HG02763 (cell line): ENCODE results near the gene ELMO1.

Experiments used
- ATAC-seq: cut with Tn5 transposase; IDR thresholded peaks from one replicate; pipeline ENCODE4 v1.9.1; 2021; ENCODE audit warnings: mild to moderate bottlenecking, moderate library complexity; ENCODE audit not compliant: unreplicated experiment

ELMO1 gene

DNA sequence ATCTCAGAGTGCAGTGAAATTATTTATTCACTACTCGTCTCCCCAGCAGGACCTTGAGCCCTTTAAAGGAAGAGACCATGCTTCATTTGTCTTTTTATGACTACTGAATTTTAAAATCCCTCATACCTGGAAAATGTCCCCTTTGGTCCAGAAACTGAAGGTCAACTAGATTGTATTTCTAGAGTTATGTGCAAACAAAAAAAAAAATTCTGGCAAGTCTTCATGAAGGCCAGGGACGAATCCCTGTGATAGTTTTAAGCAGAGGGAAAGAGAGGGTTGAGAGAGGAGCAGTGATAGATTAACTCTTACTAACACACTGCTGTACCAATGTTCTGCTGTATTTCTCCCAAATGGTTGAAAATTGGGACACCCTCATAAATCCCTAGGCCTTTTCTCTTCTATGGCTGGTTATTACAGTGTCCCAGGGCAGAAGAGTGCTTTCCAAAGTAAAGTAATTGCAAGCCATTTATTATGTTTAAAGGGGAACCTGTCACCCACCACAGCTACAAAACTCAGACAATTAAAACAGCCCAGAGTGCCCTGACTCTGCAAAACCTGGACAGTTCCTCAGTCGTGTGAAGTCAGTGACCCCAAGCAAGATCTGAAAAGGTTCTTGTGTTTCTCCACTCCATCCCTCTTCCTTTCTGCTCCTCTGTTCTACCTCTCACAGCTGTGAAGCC, 541.6 kb downstream of the ELMO1 start:
- ATAC-seq = no peak

DNA sequence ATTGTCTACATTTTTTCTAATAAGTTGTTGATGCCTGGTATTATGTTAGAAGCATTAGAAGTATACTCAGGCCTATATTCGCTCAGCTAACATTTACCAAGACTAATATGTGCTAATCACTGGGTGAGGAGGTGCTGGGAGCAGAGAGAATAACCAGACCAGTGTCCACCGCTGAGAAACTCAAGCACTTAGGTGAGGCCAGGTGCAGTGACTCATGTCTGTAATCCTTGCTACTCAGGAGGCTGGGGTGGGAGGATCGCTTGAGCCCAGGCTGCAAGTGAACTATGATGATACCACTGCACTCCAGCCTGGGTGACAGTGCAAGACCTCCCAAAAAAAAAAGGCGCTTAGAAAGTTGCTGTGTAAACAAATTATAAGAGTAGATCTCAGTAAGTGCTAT, 542.2 kb downstream of the ELMO1 start:
- ATAC-seq = no peak

DNA sequence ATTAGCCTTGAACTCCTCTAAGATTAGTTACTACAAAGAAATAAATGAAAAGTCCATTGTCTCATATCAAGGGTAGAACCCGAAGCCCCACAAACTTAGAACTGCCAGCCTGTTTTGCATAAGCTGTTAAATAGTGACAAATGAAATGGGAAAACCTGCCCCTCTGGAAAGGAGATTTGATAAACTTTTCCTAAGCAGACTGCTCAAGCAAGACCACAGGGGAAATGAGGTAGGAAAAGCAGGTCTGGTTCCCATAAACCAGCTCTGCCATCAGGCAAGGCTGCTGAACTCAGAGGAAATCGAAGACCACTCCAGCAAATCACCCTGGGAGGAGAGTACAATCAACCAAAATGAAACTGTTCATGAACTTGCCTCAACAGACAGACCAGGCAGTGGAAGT, 542.8 kb downstream of the ELMO1 start:
- ATAC-seq = no peak

GRCh38 chr7:36904802-36905201, 543.9 kb downstream of the ELMO1 start:
- no peak for ATAC-seq

DNA sequence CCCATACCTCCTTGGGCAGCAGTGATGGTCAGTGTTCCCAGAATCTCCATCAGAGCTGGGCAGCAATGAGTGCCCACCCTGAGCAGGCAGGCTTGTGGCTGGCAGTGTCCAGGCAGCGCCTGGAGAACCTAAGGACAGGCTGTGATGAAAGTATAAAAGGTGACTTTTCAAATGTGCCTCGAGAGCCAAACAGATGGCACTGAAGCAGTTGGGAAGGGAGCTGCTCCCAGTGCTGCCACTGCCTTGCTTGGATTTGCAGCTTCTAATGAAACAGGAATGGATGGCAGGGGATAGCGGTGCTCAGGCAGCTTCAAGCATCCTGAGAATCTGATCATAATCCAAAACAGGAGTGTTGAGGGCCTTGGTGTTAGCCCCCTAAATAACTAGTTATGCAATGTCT, 544.6 kb downstream of the ELMO1 start:
- ATAC-seq = no peak

GRCh38 chr7:36900988-36901710, 547.5 kb downstream of the ELMO1 start:
- no peak for ATAC-seq

DNA sequence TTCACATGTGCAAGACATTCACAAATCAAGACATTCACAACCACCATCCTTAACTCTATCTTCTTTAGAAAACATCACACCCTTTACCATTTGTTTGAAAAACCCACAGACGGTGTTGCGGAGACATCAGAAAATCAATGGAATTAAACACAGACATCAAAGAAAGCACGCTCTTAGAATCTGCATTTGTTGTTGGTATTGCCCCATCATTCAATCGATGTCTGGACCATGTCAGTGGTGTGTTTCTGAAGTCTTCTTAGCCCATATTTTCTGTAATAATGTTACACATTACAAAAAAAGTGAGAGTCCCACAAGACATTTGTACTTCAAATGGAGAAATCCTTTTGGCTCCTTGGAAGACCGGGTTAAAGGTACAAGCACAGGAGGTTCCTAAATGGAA, 550.5 kb downstream of the ELMO1 start:
- no peak for ATAC-seq

DNA sequence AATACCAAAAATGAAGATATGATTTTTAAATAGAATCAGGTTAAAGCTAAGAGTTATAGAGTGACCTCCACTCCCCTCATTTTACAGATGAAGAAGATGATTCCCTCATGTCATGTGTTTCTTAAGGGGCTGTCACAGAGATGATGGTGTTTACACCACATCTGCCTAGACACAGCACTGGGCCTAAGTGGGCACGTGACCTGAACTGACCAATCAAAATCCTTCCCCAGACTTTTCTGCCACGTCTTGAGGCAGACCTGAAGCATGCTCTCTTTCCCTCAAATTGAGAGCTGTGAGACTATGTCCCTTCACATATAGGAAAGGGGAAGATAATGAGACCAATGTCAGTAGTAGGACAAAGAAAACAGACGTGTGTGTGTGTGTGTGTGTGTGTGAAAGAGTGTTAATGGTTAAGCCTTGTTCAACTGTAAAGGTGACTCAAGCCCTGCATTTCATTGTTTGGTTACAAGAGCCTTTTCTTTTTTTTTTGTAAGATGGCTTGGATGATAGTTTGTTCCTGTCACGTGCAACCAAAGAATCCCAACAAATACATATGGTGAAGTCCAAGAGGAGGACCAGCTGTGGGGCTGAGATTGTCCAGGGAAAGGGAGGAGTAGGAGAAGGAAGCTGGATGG, 551.6 kb downstream of the ELMO1 start:
- no peak for ATAC-seq

DNA sequence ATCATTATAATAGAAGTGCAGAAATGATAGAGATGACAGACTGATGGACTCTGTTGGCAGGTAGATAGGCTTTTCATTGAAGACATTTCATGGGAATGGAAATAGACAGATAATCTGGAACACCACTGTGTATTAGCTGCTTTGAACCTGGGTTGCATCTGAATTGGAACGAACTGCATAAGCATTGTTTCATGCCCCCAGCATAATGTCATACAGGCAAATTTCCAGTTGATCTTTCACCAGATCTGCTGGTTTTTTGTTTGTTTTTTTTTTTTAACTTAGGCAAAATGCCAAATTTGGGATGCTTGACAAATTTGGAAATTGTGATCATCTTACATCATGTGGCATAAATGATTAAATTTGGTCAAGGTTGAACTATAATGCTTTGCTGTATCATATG, 552.2 kb downstream of the ELMO1 start:
- ATAC-seq = no peak

DNA sequence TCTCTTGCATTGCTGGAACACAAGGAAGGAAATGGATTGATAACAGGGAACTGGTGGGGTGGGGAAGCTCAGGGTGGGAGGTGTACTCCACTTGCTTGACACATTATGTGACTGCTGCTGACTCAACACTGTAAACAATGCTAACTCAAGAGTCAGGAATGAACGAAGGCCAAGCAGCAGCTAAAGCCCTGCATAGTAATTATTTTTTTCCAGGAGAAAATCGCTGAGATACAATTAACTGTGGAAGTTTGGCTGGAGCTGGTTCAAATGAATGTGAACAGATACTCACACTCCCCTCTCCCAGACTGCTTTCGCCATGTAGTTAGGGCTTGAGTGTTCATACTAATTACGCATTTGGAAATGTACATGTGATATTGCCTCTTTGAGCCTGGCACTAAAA, 553.5 kb downstream of the ELMO1 start:
- no peak for ATAC-seq

- no peak for ATAC-seq
Observed at GRCh38 chr7:36894190-36894589, 554.5 kb downstream of the ELMO1 start.

- no peak for ATAC-seq
Observed at GRCh38 chr7:36889182-36889581, 559.5 kb downstream of the ELMO1 start.

- no peak for ATAC-seq
Observed at GRCh38 chr7:36887969-36888368, 560.7 kb downstream of the ELMO1 start.

- ATAC-seq = no peak
Observed at GRCh38 chr7:36887233-36887632, 561.4 kb downstream of the ELMO1 start.

DNA sequence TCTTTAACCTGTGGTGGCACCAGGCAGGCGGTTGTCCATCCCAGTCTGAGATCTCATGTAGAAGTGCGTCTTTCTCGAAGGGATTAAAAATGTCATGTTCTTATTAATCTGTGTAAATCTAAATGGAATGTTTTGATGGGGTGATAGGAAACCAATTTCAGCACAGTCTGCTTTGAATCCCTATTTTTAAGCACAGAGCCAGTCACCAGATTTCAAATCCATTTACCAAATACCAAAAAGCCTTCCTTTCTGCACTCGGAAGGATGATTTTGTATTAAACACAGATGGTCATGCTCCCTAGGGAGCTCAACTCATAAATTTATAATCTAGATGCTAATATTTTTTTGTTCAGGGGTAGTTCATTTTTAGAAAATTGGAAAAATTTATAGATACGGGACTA, 563.8 kb downstream of the ELMO1 start:
- no peak for ATAC-seq

GRCh38 chr7:36884351-36884750, 564.3 kb downstream of the ELMO1 start:
- no peak for ATAC-seq

DNA sequence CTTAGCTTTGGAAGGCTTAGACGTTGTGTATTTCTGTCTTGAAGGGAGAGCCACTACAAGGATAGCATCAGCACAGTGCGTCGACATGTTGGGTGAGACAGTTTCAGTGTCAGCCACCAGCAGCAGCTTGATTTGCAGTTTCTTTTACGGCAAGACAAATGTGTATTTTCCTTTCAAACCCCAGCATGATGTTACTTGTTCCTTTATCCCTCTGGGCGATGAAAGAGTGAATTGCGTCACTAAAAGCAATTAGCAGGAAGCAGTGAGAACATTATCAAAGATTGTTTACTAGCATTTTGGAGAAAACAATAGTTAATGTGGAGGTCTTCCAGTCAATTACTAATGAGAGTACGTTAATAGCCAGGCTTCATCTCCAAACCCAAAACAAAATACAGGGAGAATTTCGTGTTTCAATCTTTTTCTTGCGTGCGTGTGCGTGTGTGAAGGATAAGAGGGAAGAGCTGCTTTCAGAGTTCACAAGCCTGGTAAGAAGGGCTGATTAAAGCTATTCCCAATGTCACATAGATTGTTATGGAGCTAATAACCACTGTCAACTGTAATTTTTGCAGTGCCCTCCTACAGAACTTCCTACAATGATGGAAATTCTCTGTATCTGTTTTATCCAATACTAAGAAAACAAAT, 567.3 kb downstream of the ELMO1 start:
- ATAC-seq = no peak

GRCh38 chr7:36880108-36880507, 568.6 kb downstream of the ELMO1 start:
- ATAC-seq = no peak

DNA sequence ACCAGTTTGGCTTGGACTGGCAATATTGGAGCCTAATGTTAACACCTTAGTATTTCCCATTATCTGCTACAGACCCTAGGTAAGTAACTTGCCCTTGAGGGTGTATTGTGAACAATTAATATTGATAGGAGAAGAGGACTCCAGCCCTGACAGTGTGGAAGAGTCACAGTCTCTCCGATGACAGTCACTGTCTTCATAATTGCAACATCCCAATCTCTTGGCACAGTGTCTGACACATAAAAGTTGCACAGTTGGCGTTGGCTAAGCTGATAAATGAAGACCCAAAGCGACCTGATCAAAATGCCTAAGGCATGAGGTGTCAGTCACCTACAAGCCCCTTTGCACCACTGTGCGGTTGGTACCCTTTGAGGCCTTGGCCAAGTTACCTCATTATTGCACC, 569.6 kb downstream of the ELMO1 start:
- no peak for ATAC-seq

- ATAC-seq = no peak
Observed at GRCh38 chr7:36878288-36878687, 570.4 kb downstream of the ELMO1 start.

GRCh38 chr7:36875794-36876193, 572.9 kb downstream of the ELMO1 start:
- no peak for ATAC-seq

DNA sequence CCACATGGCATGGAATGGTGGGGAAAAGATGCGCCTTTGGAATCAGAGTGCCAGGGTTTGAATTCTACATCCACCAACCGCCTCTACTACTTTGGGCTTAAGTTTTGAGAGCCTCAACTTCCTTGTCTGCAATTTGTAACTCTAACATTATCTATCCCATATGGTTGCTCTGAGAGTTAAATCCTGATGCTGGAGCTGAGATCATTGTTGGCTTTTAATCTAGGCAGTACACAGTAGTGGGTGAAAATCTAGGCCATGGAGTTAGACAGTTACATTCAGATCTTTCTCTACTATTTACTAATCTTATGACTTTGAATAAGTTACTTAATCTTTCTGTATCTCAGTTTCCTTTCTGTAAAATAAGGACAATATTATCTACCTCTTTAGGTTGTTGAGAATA, 574.6 kb downstream of the ELMO1 start:
- ATAC-seq = no peak
